HepG2 (cell line): ENCODE results near the gene COCH.

Experiments
- ADNP ChIP-seq: sonication (generic); formaldehyde crosslinking; IDR thresholded peaks from 2 replicates; pipeline ENCODE4 v1.4.0; 2020; ENCODE audit warnings: missing genetic modification reagents
- CTCF ChIP-seq: sonication (generic); formaldehyde crosslinking; IDR thresholded peaks from 2 replicates; pipeline ENCODE4 v1.5.0; 2020; ENCODE audit warnings: mild to moderate bottlenecking, missing genetic modification reagents, moderate library complexity
- HDAC2 ChIP-seq: sonication (generic); formaldehyde crosslinking; IDR thresholded peaks from 2 replicates; pipeline ENCODE4 v1.4.0; 2020; ENCODE audit warnings: missing genetic modification reagents
- HNRNPUL1 ChIP-seq: fragments of 200-400 bp; formaldehyde crosslinking; IDR thresholded peaks from 2 replicates; pipeline ENCODE4 v1.6.1; 2017; ENCODE audit warnings: low read depth, mild to moderate bottlenecking, low read length, moderate library complexity
- JUND ChIP-seq: sonication (generic); formaldehyde crosslinking; IDR thresholded peaks from 2 replicates; pipeline ENCODE4 v1.8.0; 2022; ENCODE audit warnings: mild to moderate bottlenecking, missing genetic modification reagents
- NFE2L1 ChIP-seq: sonication (generic); formaldehyde crosslinking; IDR thresholded peaks from 2 replicates; pipeline ENCODE4 v1.4.0; 2020; ENCODE audit warnings: missing genetic modification reagents, mild to moderate bottlenecking, borderline replicate concordance
- POLR2A ChIP-seq, 2 experiments: IDR thresholded peaks; 2 replicates each; pipeline ENCODE4 v1.6.1; 2011; ENCODE audit warnings: low read depth in 2 of 2, low read length in 2 of 2, mild to moderate bottlenecking in 1 of 2, moderate library complexity in 1 of 2; ENCODE audit not compliant: insufficient read depth in 1 of 2
- ZNF672 ChIP-seq: sonication (generic); formaldehyde crosslinking; IDR thresholded peaks from 2 replicates; pipeline ENCODE4 v1.8.1; 2022; ENCODE audit warnings: missing genetic modification reagents
- TF ChIP-seq, protein P1 (sequence below): sonication (generic); formaldehyde crosslinking; IDR thresholded peaks from 2 replicates; pipeline ENCODE4 v1.4.0; 2020; ENCODE audit warnings: missing genetic modification reagents
- TF ChIP-seq, protein P2 (sequence below): sonication (generic); formaldehyde crosslinking; IDR thresholded peaks from 2 replicates; pipeline ENCODE4 v1.4.0; 2020; ENCODE audit warnings: missing genetic modification reagents

DNA sequence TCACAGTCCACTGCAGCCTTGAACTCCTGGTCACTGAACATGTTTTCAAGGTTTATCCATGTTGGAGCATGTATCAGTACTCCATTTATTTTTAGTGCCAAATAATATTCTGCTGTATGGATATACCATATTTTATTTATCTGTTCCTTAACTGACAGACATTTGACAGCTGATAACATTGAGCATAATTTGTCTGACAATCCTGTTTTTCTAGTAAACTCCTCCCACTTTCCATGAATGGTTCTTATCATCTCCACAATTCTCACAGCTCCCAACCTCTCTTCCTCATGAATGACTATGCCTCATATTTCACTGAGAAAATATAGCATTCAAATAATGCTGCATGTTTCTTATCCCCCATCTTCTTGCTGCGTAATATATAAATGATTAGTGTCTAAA is 33.3 kb downstream of the COCH start:
- TF ChIP-seq HDAC2 (CRISPR knock-in tag) (no peak), ZNF672 (CRISPR knock-in tag) (no peak), CTCF (CRISPR knock-in tag) (no peak), HNRNPUL1 (no peak), JUND (CRISPR knock-in tag) (no peak), NFE2L1 (CRISPR knock-in tag) (no peak), POLR2A (IDR thresholded peaks at IDR 0.05; ENCODE audit: insufficient read depth in 1 of 2, low read depth in 2 of 2, low read length in 2 of 2) (no peak), ADNP (no peak)
- TF ChIP-seq, protein P1, sequence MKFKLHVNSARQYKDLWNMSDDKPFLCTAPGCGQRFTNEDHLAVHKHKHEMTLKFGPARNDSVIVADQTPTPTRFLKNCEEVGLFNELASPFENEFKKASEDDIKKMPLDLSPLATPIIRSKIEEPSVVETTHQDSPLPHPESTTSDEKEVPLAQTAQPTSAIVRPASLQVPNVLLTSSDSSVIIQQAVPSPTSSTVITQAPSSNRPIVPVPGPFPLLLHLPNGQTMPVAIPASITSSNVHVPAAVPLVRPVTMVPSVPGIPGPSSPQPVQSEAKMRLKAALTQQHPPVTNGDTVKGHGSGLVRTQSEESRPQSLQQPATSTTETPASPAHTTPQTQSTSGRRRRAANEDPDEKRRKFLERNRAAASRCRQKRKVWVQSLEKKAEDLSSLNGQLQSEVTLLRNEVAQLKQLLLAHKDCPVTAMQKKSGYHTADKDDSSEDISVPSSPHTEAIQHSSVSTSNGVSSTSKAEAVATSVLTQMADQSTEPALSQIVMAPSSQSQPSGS, result no peak
- TF ChIP-seq, protein P2, sequence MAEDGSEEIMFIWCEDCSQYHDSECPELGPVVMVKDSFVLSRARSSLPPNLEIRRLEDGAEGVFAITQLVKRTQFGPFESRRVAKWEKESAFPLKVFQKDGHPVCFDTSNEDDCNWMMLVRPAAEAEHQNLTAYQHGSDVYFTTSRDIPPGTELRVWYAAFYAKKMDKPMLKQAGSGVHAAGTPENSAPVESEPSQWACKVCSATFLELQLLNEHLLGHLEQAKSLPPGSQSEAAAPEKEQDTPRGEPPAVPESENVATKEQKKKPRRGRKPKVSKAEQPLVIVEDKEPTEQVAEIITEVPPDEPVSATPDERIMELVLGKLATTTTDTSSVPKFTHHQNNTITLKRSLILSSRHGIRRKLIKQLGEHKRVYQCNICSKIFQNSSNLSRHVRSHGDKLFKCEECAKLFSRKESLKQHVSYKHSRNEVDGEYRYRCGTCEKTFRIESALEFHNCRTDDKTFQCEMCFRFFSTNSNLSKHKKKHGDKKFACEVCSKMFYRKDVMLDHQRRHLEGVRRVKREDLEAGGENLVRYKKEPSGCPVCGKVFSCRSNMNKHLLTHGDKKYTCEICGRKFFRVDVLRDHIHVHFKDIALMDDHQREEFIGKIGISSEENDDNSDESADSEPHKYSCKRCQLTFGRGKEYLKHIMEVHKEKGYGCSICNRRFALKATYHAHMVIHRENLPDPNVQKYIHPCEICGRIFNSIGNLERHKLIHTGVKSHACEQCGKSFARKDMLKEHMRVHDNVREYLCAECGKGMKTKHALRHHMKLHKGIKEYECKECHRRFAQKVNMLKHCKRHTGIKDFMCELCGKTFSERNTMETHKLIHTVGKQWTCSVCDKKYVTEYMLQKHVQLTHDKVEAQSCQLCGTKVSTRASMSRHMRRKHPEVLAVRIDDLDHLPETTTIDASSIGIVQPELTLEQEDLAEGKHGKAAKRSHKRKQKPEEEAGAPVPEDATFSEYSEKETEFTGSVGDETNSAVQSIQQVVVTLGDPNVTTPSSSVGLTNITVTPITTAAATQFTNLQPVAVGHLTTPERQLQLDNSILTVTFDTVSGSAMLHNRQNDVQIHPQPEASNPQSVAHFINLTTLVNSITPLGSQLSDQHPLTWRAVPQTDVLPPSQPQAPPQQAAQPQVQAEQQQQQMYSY (CRISPR knock-in tag), result no peak
